Aorta (tissue), 5 donors: ENCODE data around the gene CFDP1. TPM values are rescaled to one million over a fixed set of nuclear protein-coding genes. Genes with fewer than 3 reads are reported as not detected.

Experiments
- ATAC-seq: fragments of 200-7000 bp; cut with Tn5 transposase; one replicate; pipeline ENCODE4 v1.9.1; 2022; ENCODE audit warnings: moderate library complexity; ENCODE audit not compliant: low FRiP score
- DNase-seq, 2 donors: peaks; one replicate each; pipeline ENCODE4 v3.0.0-alpha.2; 2020
- H3K27ac ChIP-seq, 2 donors: one replicate each; pipeline ENCODE4 v1.5.1; 2013; ENCODE audit warnings: low read length in 2 of 2, mild to moderate bottlenecking in 2 of 2, moderate library complexity in 2 of 2, control low read depth in 1 of 2, inconsistent platforms in 1 of 2, low read depth in 1 of 2
- H3K27me3 ChIP-seq, 2 donors: one replicate each; pipeline ENCODE4 v1.6.1; 2013; ENCODE audit warnings: control low read depth in 1 of 2, low read length in 1 of 2, mild to moderate bottlenecking in 1 of 2, moderate library complexity in 1 of 2; ENCODE audit not compliant: insufficient read depth in 2 of 2, control insufficient read depth in 1 of 2
- H3K36me3 ChIP-seq, 2 donors: one replicate each; pipeline ENCODE4 v1.6.1; 2013; ENCODE audit warnings: control low read depth in 1 of 2, low read length in 1 of 2, mild to moderate bottlenecking in 1 of 2; ENCODE audit not compliant: insufficient read depth in 2 of 2, control insufficient read depth in 1 of 2
- H3K4me1 ChIP-seq, 2 donors: one replicate each; pipeline ENCODE4 v1.6.1; 2013; ENCODE audit warnings: low read length in 2 of 2, control low read depth in 1 of 2, mild to moderate bottlenecking in 1 of 2, moderate library complexity in 1 of 2; ENCODE audit not compliant: insufficient read depth in 2 of 2, control insufficient read depth in 1 of 2
- H3K4me3 ChIP-seq, 2 donors: one replicate each; pipeline ENCODE4 v1.5.1; 2013; ENCODE audit warnings: low read length in 2 of 2, control low read depth in 1 of 2, mild to moderate bottlenecking in 1 of 2
- H3K9me3 ChIP-seq: one replicate; pipeline ENCODE4 v1.6.1; 2013; ENCODE audit warnings: mild to moderate bottlenecking, low read length; ENCODE audit not compliant: control insufficient read depth
- WGBS, 2 donors: extraction: QIAGEN DNeasy Blood & Tissue Kit; methylation state at CpG; one replicate each; pipeline ENCODE4 v1.1.7; 2013; 5-methylcytosine and 5-hydroxymethylcytosine counted together
- intact Hi-C, 2 donors: fragments of 100-400 bp; cut with DNase I; formaldehyde crosslinking; loops; one replicate each; pipeline versions ENCODE4 v1.14.2 to v1.15.0; 2022
- polyA plus RNA-seq, 2 donors: library from polyadenylated mRNA; stranded (reverse); fragments of 200-250 nt; gene quantifications; one replicate each; pipeline ENCODE4 v1.2.3, GENCODE V29; 2013
- total RNA-seq, 2 donors: library from RNA; stranded (reverse); fragmentation: NEBNext Ultra II Directional; extraction: Animal tissue kit (Norgen Biotek cat#: 25700); gene quantifications; one replicate each; pipeline ENCODE4 v1.2.1, GENCODE V29; 2021
- donor health status: healthy with polysubstance abuse.
- donor health status: Bipolar disorder and iron deficiency.
- donor health status: DM: no; HTN: no; CAD: no.
- donor health status: DM: no; HTN: no; CAD: no.
- donor health status: DM: yes; HTN: yes; CAD: no.

CFDP1 gene
- total and polyA plus RNA-seq, 4 donors = 52.8 to 111 (median 57.5) TPM

DNA sequence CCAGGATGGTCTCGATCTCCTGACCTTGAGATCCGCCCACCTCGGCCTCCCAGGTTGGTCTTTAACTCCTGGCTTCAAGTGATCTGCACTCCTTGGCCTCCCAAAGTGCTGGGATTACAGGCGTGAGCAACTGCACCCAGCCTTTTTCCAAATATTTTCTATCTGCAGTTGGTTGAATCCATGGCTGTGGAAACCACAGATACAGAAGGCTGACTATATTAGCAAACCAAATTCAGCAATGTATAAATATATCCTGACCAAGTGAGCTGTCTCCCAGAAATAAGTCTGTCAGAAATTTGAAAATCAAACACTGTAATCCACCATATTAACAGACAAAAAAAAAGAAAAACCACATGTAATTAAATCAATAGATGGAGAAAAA is 9.6 kb downstream of the CFDP1 start:
- intact Hi-C loops = no loop called here
- Histone ChIP-seq H3K27me3 (no peaks in the 10 kb centered on the region), H3K4me3 (no peak overlapping the region), H3K36me3 (no peaks in the 10 kb centered on the region), H3K9me3 (no peaks in the 10 kb centered on the region), H3K27ac (no peak overlapping the region), H3K4me1 (no peaks in the 10 kb centered on the region)
- 66 to 77% methylated on average over 4 of the region's 4 CpGs for WGBS, 2 donors
- DNase-seq (no peak), ATAC-seq (no peak)

DNA sequence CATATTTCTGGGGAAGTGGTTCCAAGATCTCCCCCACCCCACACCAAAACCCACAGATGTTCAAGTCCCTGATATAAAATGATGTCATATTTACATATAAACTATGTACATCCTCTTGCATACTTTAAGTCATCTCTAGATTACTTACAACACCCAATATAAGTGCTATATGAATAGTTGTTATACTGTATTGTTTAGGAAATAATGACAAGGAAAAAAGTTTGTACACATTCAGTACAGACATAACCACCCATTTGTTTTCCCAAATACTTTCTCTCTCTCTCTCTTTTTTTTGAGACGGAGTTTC is 11.5 kb downstream of the CFDP1 start:
- no peaks in the 10 kb centered on the region for H3K9me3 ChIP-seq
- intact Hi-C loops = no loop called here
- no peaks in the 10 kb centered on the region for H3K27me3 ChIP-seq
- no peak overlapping the region for H3K4me3 ChIP-seq
- DNase-seq (no peak), ATAC-seq (no peak)
- no peaks in the 10 kb centered on the region for H3K4me1 ChIP-seq
- no peak overlapping the region for H3K27ac ChIP-seq
- 94 to 100% methylated on average over 1 of the region's 1 CpG for WGBS, 2 donors
- H3K36me3 ChIP-seq = no peaks in the 10 kb centered on the region

DNA sequence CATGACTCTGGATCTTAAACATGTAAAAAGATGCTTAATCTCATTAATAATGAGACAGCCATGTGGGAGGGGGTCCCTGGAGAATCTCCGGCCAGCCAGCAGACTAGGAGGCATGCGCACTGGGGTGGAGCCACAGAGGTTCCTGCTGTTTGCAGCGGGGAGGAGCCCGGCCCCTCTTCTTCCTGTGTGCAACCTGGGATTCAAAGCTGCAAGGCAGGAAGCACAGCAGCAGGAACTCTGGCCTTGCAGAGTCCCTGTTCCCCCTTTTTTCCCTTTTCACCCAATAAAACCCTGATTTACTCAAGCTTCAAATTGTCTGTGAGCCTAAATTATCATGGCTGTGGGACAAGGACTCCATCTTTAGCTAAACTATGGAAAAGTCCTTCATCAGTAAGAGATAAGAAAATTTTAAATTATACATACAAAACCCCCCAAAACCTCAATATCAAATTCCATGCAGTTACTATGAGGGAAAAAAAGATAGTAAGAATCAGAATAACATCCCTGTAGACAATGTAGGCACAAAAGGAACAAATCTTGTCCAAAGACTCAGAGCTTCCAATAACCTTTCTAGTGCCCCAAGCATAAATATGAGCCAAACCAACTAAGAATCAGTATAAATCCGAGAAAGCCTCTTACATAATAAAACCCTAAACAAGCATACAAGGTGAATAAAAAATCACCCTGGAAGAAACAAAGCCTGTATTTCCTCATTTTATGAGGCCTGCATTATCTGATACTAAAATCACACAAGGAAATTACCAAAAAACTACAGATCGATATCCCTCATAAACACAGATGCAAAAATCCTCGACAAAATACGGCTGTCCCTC is 12.1 kb downstream of the CFDP1 start:
- ATAC-seq (peak; percentile 79), DNase-seq (peak; percentile 73 to 86)
- intact Hi-C loops = no loop called here
- Histone ChIP-seq H3K4me1 (no peaks in the 10 kb centered on the region), H3K27ac (no peak overlapping the region), H3K4me3 (no peak overlapping the region), H3K9me3 (no peaks in the 10 kb centered on the region), H3K27me3 (no peaks in the 10 kb centered on the region), H3K36me3 (no peaks in the 10 kb centered on the region)
- 37 to 42% methylated on average over 8 of the region's 8 CpGs for WGBS, 2 donors

DNA sequence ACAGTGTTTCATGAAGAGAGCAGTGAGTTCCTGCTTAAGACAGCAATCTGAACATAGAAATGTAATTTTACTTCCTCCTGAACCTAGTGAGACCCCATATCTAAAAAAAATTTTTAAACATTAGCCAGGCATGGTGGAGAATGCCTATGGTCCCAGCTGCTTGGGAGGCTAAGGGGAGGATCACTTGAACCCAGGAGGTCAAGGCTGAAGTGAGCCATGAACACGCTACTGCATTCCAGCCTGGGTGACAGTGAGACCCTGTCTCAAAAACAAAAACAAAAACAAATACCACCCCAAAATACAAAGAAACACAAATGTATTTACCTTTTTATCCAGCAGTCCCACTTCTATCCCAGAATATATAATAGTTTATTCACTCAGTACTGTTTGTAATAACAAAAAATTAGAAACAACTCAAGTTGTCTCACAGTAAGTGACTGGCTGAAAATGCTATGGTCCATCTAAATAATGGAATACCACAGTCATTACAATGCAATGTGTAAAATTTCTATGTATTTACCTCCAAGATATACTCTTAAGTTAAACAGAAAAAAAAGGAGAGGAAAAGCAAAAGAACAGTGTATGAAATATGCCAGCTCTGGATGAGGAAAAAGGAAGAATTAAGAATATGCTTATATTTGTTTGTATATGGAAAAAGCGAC is 16.3 kb downstream of the CFDP1 start:
- 40 to 50% methylated on average over 2 of the region's 2 CpGs for WGBS, 2 donors
- H3K27ac ChIP-seq = no peak overlapping the region

DNA sequence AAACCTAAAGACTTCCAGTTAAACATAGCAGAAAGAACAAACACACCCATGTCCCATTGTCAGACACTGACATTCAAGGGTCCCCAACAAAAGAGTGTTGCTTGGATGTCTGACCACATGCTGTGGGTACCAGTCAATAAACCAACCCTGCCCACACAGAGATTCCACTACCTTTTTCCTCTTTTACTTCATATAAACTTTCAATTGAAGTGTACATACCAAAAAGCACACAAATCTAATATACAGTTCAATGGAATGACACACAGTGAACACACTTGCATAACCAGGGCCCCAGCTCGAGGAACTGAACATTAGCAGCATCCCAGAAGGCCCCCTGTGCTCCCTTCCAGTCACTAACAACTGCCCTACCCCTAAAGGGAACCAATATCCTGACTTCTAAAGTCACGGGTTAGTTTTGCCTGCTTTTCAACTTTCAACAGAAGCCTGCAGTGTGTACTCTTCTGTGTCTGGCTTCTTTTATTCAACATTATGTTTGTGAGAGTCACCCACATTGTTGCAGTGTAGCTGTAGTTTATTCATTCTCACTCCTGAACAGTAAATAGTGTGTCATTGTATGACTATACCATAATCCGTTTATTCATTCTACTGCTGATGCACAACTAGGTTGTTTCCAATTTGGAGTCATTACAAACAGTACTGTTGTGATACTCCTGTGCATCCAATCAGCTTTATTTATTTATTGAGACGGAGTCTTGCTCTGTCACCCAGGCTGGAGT is 18.0 kb downstream of the CFDP1 start:
- intact Hi-C loops = no loop called here
- WGBS, 2 donors = 82 to 88% methylated on average over 4 of the region's 4 CpGs
- no peaks in the 10 kb centered on the region for H3K36me3 ChIP-seq
- H3K27me3 ChIP-seq = no peaks in the 10 kb centered on the region
- ATAC-seq = no peak
- H3K9me3 ChIP-seq = no peaks in the 10 kb centered on the region
- no peaks in the 10 kb centered on the region for H3K4me1 ChIP-seq
- no peak overlapping the region for H3K4me3 ChIP-seq
- DNase-seq = no peak
- no peak overlapping the region for H3K27ac ChIP-seq

More for the DNA sequence above, 16.3 kb downstream of the CFDP1 start:
- Histone ChIP-seq H3K4me3 (no peak overlapping the region), H3K9me3 (no peaks in the 10 kb centered on the region), H3K4me1 (no peaks in the 10 kb centered on the region), H3K27me3 (no peaks in the 10 kb centered on the region), H3K36me3 (no peaks in the 10 kb centered on the region)
- no peak for DNase-seq
- no peak for ATAC-seq
- intact Hi-C loops = no loop called here

DNA sequence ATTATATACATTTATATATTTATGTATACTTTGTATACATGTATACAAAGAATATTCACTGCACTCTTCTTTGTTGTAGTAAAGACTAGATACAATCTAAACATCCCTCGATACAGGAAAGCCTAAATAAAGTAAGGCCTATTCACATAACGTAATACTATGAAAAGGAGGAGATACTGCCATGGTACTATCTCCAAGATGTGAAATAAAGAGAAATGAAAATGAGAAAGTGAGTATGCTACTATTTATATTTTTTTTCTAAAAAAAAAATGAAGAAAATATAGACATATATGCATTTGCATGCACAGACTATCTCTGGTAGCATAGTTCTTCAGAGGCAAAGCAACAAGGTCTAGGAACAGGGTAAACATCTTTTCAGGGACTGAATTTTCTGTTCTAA is 19.4 kb downstream of the CFDP1 start:
- 93 to 96% methylated on average over 2 of the region's 2 CpGs for WGBS, 2 donors
- ATAC-seq = no peak
- intact Hi-C loops = no loop called here
- Histone ChIP-seq H3K36me3 (no peaks in the 10 kb centered on the region), H3K9me3 (no peaks in the 10 kb centered on the region), H3K27me3 (no peaks in the 10 kb centered on the region), H3K4me3 (no peak overlapping the region), H3K27ac (no peak overlapping the region), H3K4me1 (no peaks in the 10 kb centered on the region)
- no peak for DNase-seq

DNA sequence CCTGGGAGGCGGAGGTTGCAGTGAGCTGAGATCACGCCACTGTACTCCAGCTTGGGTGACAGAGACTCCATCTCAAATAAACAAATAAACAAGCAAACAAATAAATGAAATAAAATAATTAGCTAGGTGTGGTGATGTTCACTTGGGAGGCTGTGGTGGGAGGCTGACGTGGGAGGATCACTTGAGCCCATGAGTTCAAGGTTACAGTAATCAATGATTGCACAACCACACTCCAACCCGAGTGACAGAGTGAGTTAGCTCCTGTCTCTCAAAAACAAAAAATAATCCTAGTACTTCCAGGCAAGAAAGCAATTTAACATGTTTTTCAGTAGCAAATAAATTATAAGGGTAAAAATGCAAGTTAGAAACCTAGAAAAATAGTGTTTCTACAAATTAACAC is 26.4 kb downstream of the CFDP1 start:
- 83 to 89% methylated on average over 4 of the region's 4 CpGs for WGBS, 2 donors
- DNase-seq (no peak), ATAC-seq (no peak)
- no peak overlapping the region for H3K4me3 ChIP-seq
- H3K9me3 ChIP-seq = no peaks in the 10 kb centered on the region
- no peak overlapping the region for H3K27ac ChIP-seq
- intact Hi-C loops = no loop called here
- no peaks in the 10 kb centered on the region for H3K36me3 ChIP-seq
- no peaks in the 10 kb centered on the region for H3K4me1 ChIP-seq
- H3K27me3 ChIP-seq = no peaks in the 10 kb centered on the region

DNA sequence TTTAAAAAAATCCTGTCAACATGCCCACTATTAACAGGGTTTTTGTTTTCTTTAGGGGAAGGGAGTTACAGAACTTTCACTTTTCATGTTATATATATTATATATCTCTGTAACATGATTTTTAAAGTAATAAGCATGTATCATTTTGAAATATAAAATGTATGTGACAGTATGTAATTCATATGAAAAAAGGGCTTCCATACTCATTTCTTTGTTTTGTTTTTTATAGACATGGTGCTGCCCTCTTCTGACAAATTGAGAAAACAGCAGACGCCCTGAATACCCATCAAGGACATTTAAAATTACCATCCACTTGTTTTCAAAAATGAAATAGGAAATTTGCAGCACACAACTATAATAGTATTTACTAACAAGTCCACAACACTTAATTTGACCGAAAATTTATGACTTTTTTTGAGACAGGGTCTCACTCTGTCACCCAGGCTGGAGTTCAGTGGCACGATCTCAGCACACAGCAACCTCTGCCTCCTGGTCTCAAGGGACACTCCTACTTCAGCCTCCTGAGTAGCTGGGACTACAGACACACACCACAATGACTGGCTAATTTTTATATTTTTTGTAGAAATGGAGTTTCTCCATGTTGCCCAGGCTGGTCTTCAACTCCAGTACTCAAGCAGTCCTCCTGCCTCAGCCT is 30.4 kb downstream of the CFDP1 start:
- Histone ChIP-seq H3K27me3 (no peaks in the 10 kb centered on the region), H3K9me3 (no peaks in the 10 kb centered on the region), H3K27ac (peak overlapping the region in 1 of 2 donors; percentile 63), H3K36me3 (no peaks in the 10 kb centered on the region), H3K4me3 (no peak overlapping the region), H3K4me1 (peaks cover 0 to 3% of the 10 kb centered on the region in 2 donors)
- WGBS, 2 donors = 7% methylated on average over 3 of the region's 3 CpGs
- DNase-seq = no peak
- ATAC-seq = peak; percentile 67
- intact Hi-C loops = loop anchor here (2.0 to 5.0 kb wide), 2 partner anchors 164 to 166 kb away; no protein-coding TSS in a partner anchor
